GM21360 (cell line): ENCODE measurements around the gene MPEG1.

ENCODE experiments used
- ATAC-seq: cut with Tn5 transposase; IDR thresholded peaks from one replicate; pipeline ENCODE4 v1.9.1; 2021; ENCODE audit warnings: mild to moderate bottlenecking, moderate library complexity; ENCODE audit not compliant: unreplicated experiment

MPEG1 gene

GRCh38 chr11:59191095-59191494 lies 21.6 kb downstream of the MPEG1 start:
- ATAC-seq = no peak

DNA sequence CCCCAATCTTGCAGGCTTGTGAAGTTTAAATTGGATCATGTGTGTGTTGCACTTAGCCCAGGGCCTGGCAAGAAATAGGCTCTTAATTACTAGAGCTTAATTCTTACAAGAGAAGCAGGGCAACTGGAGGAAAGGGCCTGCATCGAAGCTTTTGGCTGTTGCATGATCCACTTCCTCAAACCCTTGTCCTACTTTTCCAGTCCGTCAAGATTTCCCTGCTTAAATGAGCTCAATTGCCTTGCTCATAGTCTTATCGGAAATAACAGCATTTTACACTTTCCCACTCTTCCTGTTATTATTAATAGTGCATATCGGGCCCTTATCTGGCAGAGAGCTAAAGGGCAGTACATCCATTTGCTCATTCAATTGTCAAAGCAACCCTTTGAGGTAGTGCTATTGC lies 22.7 kb downstream of the MPEG1 start:
- ATAC-seq = no peak

DNA sequence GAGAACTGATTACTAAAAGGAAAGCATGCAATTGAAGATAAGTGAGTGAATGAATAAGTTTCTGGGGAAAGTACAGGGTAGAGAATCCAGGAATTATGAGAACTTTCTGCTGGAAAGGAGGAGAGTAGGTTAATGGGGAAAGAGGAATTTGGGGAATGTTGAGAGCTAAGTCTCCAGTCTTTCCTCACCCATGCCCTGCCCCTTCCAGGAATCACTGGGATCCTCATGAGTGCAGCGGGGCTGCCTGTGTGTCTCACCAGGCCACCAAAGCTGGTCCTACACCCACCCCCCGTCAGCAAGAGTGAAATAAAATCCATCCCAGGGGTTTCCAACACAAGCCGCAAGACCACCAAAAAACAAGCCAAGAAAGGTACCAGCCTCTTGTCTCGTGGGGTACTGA lies 23.8 kb downstream of the MPEG1 start:
- no peak for ATAC-seq

DNA sequence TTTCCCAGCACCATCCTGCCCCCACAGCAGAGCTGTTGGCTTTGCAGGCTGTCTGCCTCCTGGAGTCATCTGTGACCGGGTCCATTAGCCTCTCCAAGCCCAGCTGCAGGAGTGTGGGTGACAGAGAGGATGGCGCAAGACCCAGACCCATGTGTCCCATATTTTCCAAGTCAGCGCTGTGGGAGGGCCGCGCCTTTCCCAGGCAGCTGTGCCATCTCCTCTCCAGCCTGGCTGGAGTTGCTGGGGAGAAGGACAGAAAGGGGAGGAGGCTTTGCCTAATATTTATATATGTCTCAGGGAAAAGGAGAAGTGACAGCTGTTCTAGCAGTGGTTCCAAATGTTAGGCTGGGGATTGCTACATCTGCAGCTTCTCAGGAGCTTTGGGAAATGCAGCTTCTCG lies 25.1 kb downstream of the MPEG1 start:
- no peak for ATAC-seq

DNA sequence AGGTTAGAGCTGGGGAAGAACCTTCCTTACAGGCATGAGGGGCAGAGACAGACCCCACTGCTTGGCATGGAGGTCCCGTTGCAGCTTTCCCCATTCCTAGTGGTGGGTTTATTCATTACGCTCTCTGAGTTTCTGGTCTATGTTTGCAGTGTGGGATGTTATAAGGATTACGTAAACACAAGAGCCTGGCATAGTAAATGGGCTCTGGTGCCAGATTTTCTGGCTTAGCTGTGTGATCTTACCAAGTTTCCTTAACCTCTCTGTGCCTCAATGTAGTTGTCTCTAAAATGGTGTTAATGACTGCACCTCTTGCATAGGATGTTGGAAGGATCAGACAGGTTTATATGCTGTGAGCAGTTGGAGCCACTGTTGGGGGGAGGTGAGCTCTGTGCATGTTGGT lies 25.7 kb downstream of the MPEG1 start:
- no peak for ATAC-seq

DNA sequence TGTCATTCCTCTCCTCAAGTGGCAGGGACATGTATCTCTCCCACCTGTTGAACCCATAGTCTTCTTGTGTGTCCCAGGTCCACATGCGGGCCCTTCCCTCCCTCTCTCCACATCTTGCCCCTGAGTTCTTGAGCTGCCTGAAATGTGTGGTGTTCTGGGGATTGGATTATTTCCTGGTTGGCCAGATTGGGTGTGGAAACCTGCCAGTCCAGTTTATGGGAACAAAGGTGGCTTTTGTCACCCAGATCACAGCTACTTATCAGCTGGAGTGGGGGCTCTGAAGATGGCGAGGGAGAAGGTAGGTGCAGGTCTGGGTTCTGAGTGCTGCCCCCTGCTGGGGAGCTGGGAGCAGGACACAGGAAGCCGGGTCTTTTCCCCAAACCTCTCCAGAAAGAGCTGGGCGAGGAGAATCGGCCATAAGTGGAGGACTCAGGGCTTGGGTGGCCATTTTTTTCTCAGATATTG lies 26.6 kb downstream of the MPEG1 start:
- peak; percentile 71 for ATAC-seq

- ATAC-seq = no peak
Observed at GRCh38 chr11:59185386-59185945, 27.3 kb downstream of the MPEG1 start.

GRCh38 chr11:59184691-59185339 lies 27.9 kb downstream of the MPEG1 start:
- ATAC-seq = no peak

- ATAC-seq = no peak
Observed at GRCh38 chr11:59183771-59184170, 29.0 kb downstream of the MPEG1 start.

DNA sequence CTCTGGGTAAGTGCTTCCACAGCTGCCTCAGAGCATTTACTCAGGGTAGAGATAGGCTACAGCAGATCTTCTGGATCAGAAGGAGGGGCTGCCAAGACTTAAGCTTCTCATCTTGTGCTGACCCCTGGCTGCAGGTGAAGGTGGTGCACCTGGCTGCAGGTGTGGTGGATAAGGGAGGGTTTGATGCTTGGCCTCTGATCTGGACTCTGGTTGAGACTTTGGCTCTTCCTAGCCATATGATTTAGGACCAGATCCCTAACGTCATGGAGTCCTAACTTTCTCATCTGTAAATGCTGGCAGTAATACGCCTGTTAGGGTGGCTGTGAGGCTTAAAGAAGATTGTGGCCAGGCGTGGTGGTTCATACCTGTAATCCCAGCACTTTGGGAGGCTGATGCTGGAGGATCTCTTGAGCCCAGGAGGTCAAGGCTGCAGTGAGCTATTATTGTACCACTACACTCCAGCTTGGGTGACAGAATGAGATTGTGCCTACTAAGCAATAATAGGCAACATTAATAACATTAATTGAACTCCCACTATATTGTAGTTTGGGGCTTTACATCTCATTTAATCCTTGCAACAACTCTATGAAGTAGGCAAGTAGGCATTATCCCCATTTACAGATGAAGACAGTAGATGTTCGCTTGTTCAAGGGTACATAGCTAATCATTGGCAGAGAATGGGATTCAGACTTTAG lies 30.1 kb downstream of the MPEG1 start:
- no peak for ATAC-seq

GRCh38 chr11:59181746-59182456 lies 30.8 kb downstream of the MPEG1 start:
- ATAC-seq = no peak

- ATAC-seq = no peak
Observed at GRCh38 chr11:59180907-59181306, 31.8 kb downstream of the MPEG1 start.

GRCh38 chr11:59180168-59180776 lies 32.5 kb downstream of the MPEG1 start:
- no peak for ATAC-seq

- ATAC-seq = no peak
Observed at GRCh38 chr11:59179121-59179520, 33.6 kb downstream of the MPEG1 start.

- no peak for ATAC-seq
Observed at GRCh38 chr11:59178402-59178801, 34.3 kb downstream of the MPEG1 start.

DNA sequence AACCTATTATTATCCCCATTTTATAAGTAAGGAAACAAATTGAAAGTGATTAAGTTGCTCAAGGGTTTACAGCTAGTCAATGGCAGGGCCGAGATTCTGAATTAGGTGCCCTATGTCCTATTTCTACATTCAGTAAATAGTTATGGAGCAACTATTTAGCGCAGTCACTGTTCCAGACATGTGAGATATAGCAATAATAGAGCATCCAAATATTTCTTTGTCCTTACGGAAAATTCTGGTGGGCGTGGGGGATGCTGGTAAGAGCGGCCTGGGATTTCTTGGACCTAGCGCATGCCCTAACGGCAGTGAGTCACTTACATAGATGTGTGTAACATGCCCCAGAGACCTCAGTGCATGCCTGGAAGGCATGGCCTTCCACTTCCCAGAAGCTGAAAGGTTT lies 36.4 kb downstream of the MPEG1 start:
- ATAC-seq = no peak

- ATAC-seq = no peak
Observed at GRCh38 chr11:59175091-59175501, 37.6 kb downstream of the MPEG1 start.

- ATAC-seq = no peak
Observed at GRCh38 chr11:59174664-59175033, 38.1 kb downstream of the MPEG1 start.

DNA sequence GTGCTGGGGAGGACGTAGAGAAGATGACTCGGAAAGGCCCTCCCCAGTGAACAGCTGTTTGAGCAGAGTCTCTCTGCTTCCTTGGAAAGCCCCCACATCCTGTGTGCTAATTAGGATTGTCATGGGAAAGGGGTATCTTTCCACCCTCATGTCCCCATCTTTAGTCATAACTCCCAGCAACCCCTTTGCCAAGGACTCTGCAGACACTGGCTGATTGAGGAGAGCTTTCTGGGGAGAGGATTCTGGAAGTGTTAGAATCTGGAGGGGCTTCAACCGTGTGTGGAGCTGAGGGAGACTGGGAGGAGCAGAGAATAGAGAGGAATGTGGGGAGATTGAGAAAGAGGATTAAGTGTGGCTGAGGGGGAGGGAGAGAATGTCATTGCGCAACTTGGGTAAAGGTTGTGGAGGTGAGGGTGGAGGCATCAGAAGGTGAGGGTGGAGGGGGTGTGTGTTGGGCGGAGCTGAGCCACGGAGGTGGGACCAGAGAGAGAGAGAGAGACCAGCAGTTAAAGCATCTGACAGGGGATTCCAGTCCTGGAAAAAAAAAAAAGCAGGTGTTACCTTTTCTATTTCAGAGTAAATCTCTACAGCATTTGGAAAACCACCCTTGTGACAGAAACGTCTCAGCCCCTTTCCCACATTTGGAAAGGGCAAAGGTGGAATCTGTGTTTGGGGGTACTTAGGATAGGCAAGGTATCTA lies 38.6 kb downstream of the MPEG1 start:
- no peak for ATAC-seq

DNA sequence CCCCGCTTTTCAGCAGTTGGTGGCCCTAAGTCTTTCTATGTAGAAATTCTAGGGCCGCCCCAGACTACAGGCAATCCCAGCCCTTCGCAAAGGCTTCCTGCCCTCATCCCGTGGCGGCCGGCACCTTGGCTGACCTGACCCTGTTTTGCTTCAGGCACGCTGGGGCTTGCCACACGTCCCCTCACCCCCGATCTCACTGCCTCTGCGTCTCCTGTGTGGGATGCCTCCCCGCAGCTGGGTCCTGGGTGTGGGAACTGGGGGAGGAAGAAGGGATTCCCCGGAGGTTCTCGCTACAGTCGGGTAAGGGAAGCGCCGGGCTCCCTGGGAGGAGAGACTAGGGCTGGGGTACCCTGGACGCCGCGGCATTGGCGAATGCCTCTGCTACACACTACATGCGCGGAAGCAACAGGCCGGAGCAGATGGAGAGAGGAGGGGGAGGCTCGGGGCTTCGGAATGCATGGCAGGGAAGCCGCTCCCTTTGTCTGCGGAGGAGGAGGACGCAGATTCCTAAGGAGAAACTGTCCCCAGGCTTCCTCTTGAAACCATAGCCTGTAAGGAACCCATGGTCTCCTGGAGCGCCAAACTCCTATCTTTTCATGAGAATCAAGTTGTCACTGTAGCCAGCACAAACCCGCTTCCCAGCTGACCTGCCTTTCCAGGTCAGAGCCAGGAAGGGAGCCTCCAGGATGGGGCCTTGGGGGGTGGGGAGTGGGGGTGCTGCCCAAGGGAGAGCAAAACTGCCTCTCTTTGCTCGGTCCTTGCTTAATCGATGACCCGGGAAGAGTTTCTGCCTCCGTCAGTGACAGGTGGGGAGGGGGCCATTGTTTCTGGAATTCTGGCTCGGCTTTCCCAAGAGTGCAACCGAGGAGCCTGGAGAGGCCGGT lies 39.4 kb downstream of the MPEG1 start:
- no peak for ATAC-seq
